Measurements from ENCODE around the gene LINC00237. TPM values are rescaled to one million over a fixed set of nuclear protein-coding genes. Genes with fewer than 3 reads are reported as not detected.

LINC00237 gene
- total RNA-seq (2014; rRNA removed; shearing (Covaris generic)) = not detected in 2 replicates
- polyA plus RNA-seq (2015; cell fraction: cytosol; rRNA removed) = not detected in 2 replicates
- not detected in 2 replicates for polyA plus RNA-seq (2015; cell fraction: nucleus; rRNA removed)

GRCh38 chr20:21106171-21107017 lies at the start of gene LINC00237:
Gene LINC00237 (minus strand): TSS chr20:21106358.
- in situ Hi-C loops (cut with HindIII; ENCODE audit: low pct_unique_long_range_greater_than_20kb, low sequenced_read_pairs) = no loop called here
- DNase-seq (ENCODE audit: low read depth, low spot score) = no peak

GRCh38 chr20:21155268-21155667 lies 49.1 kb upstream of the LINC00237 start:
- in situ Hi-C loops (cut with HindIII; ENCODE audit: low pct_unique_long_range_greater_than_20kb, low sequenced_read_pairs) = no loop called here
- no peak for DNase-seq (ENCODE audit: low read depth, low spot score)

GRCh38 chr20:21154692-21155091 lies 48.5 kb upstream of the LINC00237 start:
- in situ Hi-C loops (cut with HindIII; ENCODE audit: low pct_unique_long_range_greater_than_20kb, low sequenced_read_pairs) = no loop called here
- no peak for DNase-seq (ENCODE audit: low read depth, low spot score)

- in situ Hi-C loops (cut with HindIII; ENCODE audit: low pct_unique_long_range_greater_than_20kb, low sequenced_read_pairs) = no loop called here
These were observed 45.6 kb upstream of the LINC00237 start for GRCh38 chr20:21151791-21152190.

GRCh38 chr20:21149344-21149743 lies 43.2 kb upstream of the LINC00237 start:
- in situ Hi-C loops (cut with HindIII; ENCODE audit: low pct_unique_long_range_greater_than_20kb, low sequenced_read_pairs) = no loop called here
- DNase-seq (ENCODE audit: low read depth, low spot score) = no peak

More at GRCh38 chr20:21151791-21152190, 45.6 kb upstream of the LINC00237 start:
- no peak for DNase-seq (ENCODE audit: low read depth, low spot score)

GRCh38 chr20:21147593-21147992 lies 41.4 kb upstream of the LINC00237 start:
- in situ Hi-C loops (cut with HindIII; ENCODE audit: low pct_unique_long_range_greater_than_20kb, low sequenced_read_pairs) = no loop called here
- DNase-seq (ENCODE audit: low read depth, low spot score) = peak; percentile 17

- no peak for DNase-seq (ENCODE audit: low read depth, low spot score)
- in situ Hi-C loops (cut with HindIII; ENCODE audit: low pct_unique_long_range_greater_than_20kb, low sequenced_read_pairs) = no loop called here
These were observed 40.1 kb upstream of the LINC00237 start for GRCh38 chr20:21146215-21146614.

GRCh38 chr20:21145424-21145823 lies 39.3 kb upstream of the LINC00237 start:
- no peak for DNase-seq (ENCODE audit: low read depth, low spot score)
- in situ Hi-C loops (cut with HindIII; ENCODE audit: low pct_unique_long_range_greater_than_20kb, low sequenced_read_pairs) = no loop called here

GRCh38 chr20:21143194-21143890 lies 37.2 kb upstream of the LINC00237 start:
- in situ Hi-C loops (cut with HindIII; ENCODE audit: low pct_unique_long_range_greater_than_20kb, low sequenced_read_pairs) = no loop called here
- DNase-seq (ENCODE audit: low read depth, low spot score) = no peak

GRCh38 chr20:21141825-21142224 lies 35.7 kb upstream of the LINC00237 start:
- in situ Hi-C loops (cut with HindIII; ENCODE audit: low pct_unique_long_range_greater_than_20kb, low sequenced_read_pairs) = no loop called here
- no peak for DNase-seq (ENCODE audit: low read depth, low spot score)

- no peak for DNase-seq (ENCODE audit: low read depth, low spot score)
- in situ Hi-C loops (cut with HindIII; ENCODE audit: low pct_unique_long_range_greater_than_20kb, low sequenced_read_pairs) = no loop called here
These were observed 33.9 kb upstream of the LINC00237 start for GRCh38 chr20:21139881-21140566.

- DNase-seq (ENCODE audit: low read depth, low spot score) = no peak
- in situ Hi-C loops (cut with HindIII; ENCODE audit: low pct_unique_long_range_greater_than_20kb, low sequenced_read_pairs) = no loop called here
These were observed 30.9 kb upstream of the LINC00237 start for GRCh38 chr20:21137078-21137477.

- in situ Hi-C loops (cut with HindIII; ENCODE audit: low pct_unique_long_range_greater_than_20kb, low sequenced_read_pairs) = no loop called here
- no peak for DNase-seq (ENCODE audit: low read depth, low spot score)
These were observed 30.0 kb upstream of the LINC00237 start for GRCh38 chr20:21136015-21136732.

- DNase-seq (ENCODE audit: low read depth, low spot score) = no peak
- in situ Hi-C loops (cut with HindIII; ENCODE audit: low pct_unique_long_range_greater_than_20kb, low sequenced_read_pairs) = no loop called here
These were observed 28.8 kb upstream of the LINC00237 start for GRCh38 chr20:21134883-21135493.

- no peak for DNase-seq (ENCODE audit: low read depth, low spot score)
- in situ Hi-C loops (cut with HindIII; ENCODE audit: low pct_unique_long_range_greater_than_20kb, low sequenced_read_pairs) = no loop called here
These were observed 27.9 kb upstream of the LINC00237 start for GRCh38 chr20:21133917-21134622.

- in situ Hi-C loops (cut with HindIII; ENCODE audit: low pct_unique_long_range_greater_than_20kb, low sequenced_read_pairs) = no loop called here
- DNase-seq (ENCODE audit: low read depth, low spot score) = no peak
These were observed 27.2 kb upstream of the LINC00237 start for GRCh38 chr20:21133404-21133803.

GRCh38 chr20:21129861-21130260 lies 23.7 kb upstream of the LINC00237 start:
- in situ Hi-C loops (cut with HindIII; ENCODE audit: low pct_unique_long_range_greater_than_20kb, low sequenced_read_pairs) = no loop called here
- peak; percentile 24 for DNase-seq (ENCODE audit: low read depth, low spot score)

Data from SK-MEL-5 (cell line).